Endothelial cell (in vitro differentiated cells): Measurements from ENCODE around the gene POU3F3. TPM values are rescaled to one million over a fixed set of nuclear protein-coding genes. Genes with fewer than 3 reads are reported as not detected.
A peak's percentile ranks its signal among the peaks of the same experiment; 100 is the strongest.

Experiments used
- DNase-seq: peaks from one replicate; pipeline ENCODE4 v3.0.0; 2021; ENCODE audit warnings: low spot score
- H3K27ac Mint-ChIP-seq: one replicate; pipeline ENCODE4 v1.8.0; 2021; ENCODE audit warnings: mixed read lengths, inconsistent platforms; ENCODE audit not compliant: unreplicated experiment
- H3K27me3 Mint-ChIP-seq: one replicate; pipeline ENCODE4 v1.8.0; 2021; ENCODE audit warnings: mild to moderate bottlenecking, moderate library complexity, mixed read lengths, inconsistent platforms; ENCODE audit not compliant: unreplicated experiment
- H3K36me3 Mint-ChIP-seq: one replicate; pipeline ENCODE4 v1.8.0; 2021; ENCODE audit warnings: mild to moderate bottlenecking, low read depth, mixed read lengths, inconsistent platforms; ENCODE audit not compliant: unreplicated experiment
- H3K4me1 Mint-ChIP-seq: one replicate; pipeline ENCODE4 v1.8.0; 2021; ENCODE audit warnings: mild to moderate bottlenecking, mixed read lengths, inconsistent platforms; ENCODE audit not compliant: unreplicated experiment
- H3K4me3 Mint-ChIP-seq: one replicate; pipeline ENCODE4 v1.8.0; 2021; ENCODE audit warnings: mild to moderate bottlenecking, mixed read lengths, inconsistent platforms; ENCODE audit not compliant: unreplicated experiment
- H3K9me3 Mint-ChIP-seq: one replicate; pipeline ENCODE4 v1.8.0; 2021; ENCODE audit warnings: mixed read lengths, inconsistent platforms; ENCODE audit not compliant: unreplicated experiment
- total RNA-seq: library from RNA; stranded (reverse); fragmentation: NEBNext Ultra II Directional; extraction: Animal tissue kit (Norgen Biotek cat#: 25700); gene quantifications from one replicate; pipeline ENCODE4 v1.2.1, GENCODE V29; 2021; ENCODE audit not compliant: unreplicated experiment
- TF ChIP-seq, protein P1 (sequence below): fragments of 200-600 bp; sonication (generic); IDR thresholded peaks from one replicate; pipeline ENCODE4 v1.5.0; 2021; ENCODE audit warnings: antibody characterized with exemption; ENCODE audit not compliant: unreplicated experiment

The POU3F3 gene
- total RNA-seq, 1 donor from 2014 or later, result not detected

DNA sequence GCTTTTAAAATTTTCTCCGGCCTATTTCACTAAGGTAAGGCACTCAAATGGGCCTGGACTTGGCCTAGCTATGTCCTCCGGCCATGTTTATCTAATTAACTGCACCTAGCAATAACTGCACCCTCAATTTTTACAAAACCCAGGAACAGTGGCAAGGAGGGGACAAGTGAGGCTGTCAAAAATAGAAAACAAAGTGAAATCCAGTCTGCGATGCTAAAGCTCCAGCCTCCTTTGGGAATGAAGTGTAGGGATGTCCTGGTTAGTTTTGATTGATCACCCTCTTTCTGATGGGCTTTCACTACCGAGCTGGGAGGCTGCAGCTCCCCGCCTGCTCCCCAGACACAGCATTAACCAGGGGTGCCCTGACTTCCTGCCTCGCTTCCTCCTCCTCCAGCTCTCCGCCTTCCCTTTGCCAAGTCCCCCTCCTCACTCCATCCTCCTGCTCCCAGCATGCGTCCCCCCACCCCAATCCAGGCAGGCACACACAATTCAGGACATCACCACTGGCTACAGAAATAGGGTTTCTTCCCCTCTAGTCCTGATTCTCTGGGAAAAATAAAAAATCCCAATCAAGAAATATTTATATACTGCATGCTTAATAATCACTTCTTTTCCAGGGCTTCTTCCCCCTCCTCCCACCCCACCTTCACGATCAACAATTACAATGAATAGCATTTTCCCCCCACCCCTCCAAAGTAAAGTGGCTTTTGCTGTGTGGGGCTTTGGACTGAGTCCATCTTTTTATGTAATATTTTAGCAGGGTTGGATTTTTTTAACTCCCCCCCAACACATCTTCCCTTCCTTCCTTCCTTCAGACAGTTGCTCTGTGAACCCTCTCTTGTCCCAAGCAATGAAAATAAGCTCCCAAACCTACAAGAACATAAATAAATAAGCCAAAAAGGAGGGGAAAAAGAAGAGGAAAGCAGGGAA lies 3.3 kb upstream of the POU3F3 start:
- no peak for DNase-seq
- Mint-ChIP-seq H3K27ac (no peak overlapping the region), H3K4me1 (peaks cover 35% of the 10 kb centered on the region), H3K27me3 (peaks cover 36% of the 10 kb centered on the region), H3K9me3 (no peaks in the 10 kb centered on the region), H3K36me3 (peaks cover 7% of the 10 kb centered on the region), H3K4me3 (no peak overlapping the region)
- TF ChIP-seq, protein P1, sequence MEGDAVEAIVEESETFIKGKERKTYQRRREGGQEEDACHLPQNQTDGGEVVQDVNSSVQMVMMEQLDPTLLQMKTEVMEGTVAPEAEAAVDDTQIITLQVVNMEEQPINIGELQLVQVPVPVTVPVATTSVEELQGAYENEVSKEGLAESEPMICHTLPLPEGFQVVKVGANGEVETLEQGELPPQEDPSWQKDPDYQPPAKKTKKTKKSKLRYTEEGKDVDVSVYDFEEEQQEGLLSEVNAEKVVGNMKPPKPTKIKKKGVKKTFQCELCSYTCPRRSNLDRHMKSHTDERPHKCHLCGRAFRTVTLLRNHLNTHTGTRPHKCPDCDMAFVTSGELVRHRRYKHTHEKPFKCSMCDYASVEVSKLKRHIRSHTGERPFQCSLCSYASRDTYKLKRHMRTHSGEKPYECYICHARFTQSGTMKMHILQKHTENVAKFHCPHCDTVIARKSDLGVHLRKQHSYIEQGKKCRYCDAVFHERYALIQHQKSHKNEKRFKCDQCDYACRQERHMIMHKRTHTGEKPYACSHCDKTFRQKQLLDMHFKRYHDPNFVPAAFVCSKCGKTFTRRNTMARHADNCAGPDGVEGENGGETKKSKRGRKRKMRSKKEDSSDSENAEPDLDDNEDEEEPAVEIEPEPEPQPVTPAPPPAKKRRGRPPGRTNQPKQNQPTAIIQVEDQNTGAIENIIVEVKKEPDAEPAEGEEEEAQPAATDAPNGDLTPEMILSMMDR, result no peak

DNA sequence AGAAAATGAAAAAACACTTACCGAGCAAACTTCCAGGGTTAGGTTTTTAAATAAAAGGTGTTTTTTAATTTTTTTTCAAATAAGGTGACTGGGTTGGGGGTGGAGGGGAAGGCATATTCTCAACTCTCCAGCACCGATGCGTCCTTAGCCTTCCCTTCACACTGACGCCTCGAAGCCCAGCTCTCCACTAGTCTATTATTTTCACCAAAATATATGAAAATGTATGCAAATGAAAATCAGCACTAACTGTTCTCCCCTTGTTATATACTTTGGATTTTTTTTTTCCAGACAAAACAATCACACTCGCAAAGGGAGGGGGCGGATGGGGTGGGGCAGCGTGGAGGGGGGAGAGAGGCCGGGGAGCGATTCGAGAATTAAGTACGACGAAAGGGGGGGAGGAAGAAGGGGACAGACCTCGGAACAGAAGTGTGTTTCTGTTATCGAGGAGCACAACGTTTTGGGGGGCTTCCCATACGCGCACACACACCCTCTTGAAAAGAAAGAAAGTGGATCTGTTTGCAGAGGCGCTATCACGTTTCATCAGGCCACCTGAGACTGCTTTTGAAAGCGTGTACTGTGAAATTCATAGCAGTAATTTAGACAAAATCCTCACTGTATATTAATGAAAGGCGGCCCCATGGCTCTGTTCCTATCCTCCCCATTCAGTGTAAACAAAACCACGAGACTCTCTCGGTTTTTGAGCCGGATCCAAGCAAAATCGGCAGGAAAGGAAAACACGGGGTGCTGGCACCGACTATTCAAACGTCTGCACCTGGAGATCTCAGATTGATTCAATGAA lies 2.4 kb upstream of the POU3F3 start:
- H3K4me1 Mint-ChIP-seq, result peaks cover 31% of the 10 kb centered on the region
- TF ChIP-seq, protein P1, result no peak
- no peak overlapping the region for H3K27ac Mint-ChIP-seq
- H3K27me3 Mint-ChIP-seq, result peaks cover 31% of the 10 kb centered on the region
- DNase-seq, result no peak
- peaks cover 7% of the 10 kb centered on the region for H3K36me3 Mint-ChIP-seq
- H3K4me3 Mint-ChIP-seq, result peak overlapping the region; percentile 89
- no peaks in the 10 kb centered on the region for H3K9me3 Mint-ChIP-seq

- H3K27ac Mint-ChIP-seq, result no peak overlapping the region
Measured at GRCh38 chr2:104852090-104852666, 1.7 kb upstream of the POU3F3 start.

GRCh38 chr2:104854498-104855220 lies 744 bp downstream of the POU3F3 start:
- Mint-ChIP-seq H3K4me1 (peaks cover 37% of the 10 kb centered on the region), H3K36me3 (peaks cover 11% of the 10 kb centered on the region), H3K9me3 (no peaks in the 10 kb centered on the region), H3K27me3 (peaks cover 35% of the 10 kb centered on the region), H3K27ac (no peak overlapping the region), H3K4me3 (peak overlapping the region; percentile 93)
- TF ChIP-seq, protein P1, result no peak
- no peak for DNase-seq

More at GRCh38 chr2:104852090-104852666, 1.7 kb upstream of the POU3F3 start:
- TF ChIP-seq, protein P1, result no peak
- peak overlapping the region; percentile 89 for H3K4me3 Mint-ChIP-seq
- H3K36me3 Mint-ChIP-seq, result peaks cover 8% of the 10 kb centered on the region
- DNase-seq, result peak; percentile 45
- peaks cover 32% of the 10 kb centered on the region for H3K4me1 Mint-ChIP-seq
- H3K27me3 Mint-ChIP-seq, result peaks cover 29% of the 10 kb centered on the region
- H3K9me3 Mint-ChIP-seq, result no peaks in the 10 kb centered on the region
